Dedifferentiated amniotic fluid mesenchymal stem cell (primary cell): ENCODE measurements around the gene TEX19.
A peak's percentile ranks its signal among the peaks of the same experiment; 100 is the strongest.

Source experiments
- DNase-seq: peaks from one replicate; pipeline ENCODE4 v3.0.0-alpha.2; 2016; ENCODE audit errors: extremely low spot score

TEX19 gene

DNA sequence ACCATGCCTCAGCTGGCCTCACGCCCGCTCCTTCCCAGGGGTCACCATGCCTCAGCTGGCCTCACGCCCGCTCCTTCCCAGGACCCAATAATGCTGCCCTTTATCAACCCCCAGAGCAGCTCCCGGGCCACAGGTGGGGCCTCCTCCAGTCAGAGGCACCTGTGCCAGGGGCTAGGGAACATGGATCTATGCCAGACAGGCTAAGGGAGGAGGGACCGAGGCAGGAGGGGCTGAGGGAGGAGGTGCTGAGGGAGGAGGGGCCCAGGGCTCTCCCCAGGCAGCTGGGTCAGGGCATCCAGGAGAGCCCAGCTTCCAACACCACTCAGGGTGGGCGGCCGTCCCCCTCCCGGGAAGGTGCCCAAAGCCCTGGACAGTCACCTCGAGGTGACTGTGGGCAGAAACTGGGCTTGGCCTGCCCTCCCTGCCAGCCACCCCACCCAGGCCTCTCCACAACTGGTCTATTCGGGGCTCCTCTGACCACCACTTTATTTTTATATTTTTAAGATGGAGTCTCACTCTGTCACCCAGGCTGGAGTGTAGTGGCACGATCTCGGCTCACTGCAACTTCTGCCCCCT, 31.9 kb downstream of the TEX19 start:
- DNase-seq, result no peak

DNA sequence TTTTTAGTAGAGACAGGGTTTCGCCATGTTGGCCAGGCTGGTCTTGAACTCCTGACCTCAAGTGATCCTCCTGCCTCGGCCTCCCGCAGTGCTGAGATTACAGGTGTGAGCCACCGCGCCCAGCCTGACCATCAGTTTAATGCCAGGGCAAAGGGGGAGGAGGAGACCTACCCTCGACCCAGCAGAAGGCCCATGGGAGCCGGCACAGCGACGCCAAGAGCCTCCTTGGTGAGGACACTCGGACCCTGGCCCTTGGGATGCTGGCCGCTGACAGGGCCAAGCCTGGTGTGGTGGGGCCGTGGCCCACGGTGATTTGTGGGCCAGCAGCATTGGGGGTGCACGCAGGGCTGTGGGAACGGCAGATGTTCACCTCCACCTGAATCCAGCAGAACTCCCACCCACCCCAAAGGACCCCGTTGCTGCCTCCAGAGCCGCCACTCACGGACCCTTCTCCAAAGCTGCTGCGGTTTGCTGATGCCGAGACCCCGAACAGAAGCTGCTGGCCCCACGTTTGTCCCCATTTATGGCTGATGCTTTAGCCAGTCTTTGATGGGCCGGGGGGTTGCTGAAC, 32.5 kb downstream of the TEX19 start:
- DNase-seq, result no peak

DNA sequence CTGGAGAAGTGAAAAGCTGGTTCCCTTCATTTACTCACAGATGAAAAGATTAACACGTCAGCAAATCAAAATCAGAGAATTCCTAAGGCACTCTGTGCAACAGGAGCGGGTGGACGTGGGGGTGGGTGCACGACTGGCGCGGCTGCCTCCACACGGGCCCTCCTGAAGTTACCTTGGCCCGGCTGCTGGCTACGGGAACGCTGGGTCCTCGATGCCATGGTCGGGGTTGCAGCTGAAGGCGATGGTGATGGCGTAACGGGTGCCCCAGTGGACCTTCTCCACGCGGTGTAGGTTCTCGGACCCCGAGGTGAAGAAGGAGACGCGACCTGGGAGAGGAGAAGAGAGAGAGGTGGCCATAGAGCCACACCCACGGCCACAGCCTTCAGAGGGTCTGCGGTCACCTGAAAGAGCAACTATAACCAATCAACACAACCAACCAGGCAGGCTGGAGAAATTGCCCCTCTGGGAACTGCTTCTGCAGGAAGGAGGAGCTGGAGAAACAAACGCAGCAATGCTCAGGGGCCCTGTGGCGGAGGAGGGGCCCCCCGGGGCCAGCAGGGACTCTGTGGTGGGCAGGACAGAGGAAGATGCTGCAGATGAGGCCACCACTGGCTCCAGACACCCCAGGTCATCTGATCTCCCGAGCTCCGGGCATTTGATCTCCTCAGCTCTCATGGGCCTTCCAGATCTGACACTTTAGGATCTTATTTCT, 33.3 kb downstream of the TEX19 start:
- DNase-seq, result no peak

DNA sequence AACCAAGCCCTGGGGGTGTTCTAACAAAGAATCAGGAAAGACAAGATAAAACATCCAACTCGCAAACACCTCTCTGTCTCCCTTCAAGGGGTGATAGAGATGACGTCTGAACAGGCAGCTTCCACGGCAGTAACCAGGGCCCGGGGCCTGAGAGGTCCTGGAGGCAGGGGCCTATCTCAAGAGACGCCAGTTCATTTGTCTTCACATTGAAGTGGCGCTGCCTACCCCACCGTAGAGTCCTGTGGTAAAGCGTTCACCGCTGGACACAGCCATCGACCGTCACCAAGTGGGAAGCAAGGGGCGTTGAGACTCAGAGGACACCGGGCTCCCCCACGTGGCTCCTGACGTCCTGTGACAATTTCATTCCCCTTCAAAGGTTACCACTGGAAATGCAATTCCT, 33.9 kb downstream of the TEX19 start:
- no peak for DNase-seq

DNA sequence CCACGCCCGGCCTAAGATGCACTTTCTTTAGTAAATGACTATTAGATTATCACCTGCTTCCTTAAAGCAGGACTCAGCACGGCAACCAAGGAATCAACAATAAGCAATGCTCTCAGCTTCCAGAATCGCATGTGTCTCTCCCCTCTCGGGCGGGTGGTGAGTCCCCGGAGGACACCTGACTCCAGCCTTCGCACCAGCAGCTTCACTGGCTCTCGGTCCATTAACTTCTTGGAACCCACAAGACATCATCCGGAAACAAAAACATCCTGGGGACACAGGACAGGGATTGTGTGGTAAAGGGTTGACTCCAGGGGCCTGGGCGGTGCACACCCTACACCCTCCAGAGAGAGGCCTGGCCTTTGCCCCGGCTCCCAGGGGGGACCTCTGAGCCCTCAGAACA, 35.2 kb downstream of the TEX19 start:
- no peak for DNase-seq

DNA sequence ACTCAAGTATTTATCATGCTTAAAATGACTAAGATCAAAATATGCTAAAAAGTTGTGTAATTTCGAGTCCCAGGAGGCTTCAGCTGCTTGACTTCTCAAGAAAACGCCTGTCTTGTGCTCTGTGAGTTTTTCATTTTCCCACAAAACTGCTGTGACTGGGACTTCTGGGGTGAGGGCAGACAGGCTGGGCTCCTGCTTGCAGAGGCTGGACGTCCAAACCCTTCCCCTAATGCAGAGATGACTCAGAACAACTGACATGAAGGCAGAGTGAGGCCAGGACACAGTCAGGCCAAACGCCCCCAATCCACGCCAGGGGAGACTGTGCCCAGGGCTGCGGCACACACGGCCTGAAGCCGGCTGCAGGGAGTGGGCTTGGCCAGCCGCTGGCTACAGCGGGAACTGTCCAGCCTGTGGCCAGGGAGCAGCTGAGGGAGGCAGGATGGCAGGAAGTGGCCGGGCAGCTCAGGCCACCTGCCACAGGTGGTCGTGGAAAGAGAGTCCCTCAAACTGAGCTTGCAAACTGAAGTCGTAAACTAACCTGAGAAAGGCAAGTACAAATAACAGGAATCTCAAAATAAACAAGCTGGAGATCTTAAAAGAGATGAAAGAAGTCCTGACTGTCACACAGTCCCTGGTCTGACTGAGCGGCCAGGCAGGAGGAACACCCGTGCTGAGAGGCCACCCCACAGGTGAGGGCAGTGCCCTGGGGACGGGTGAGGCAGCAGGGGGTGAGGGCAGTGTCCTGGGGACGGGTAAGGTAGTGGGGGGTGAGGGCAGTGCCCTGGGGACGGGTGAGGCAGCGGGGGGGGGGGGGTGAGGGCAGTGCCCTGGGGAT, 37.8 kb downstream of the TEX19 start:
- peak; percentile 86 for DNase-seq

DNA sequence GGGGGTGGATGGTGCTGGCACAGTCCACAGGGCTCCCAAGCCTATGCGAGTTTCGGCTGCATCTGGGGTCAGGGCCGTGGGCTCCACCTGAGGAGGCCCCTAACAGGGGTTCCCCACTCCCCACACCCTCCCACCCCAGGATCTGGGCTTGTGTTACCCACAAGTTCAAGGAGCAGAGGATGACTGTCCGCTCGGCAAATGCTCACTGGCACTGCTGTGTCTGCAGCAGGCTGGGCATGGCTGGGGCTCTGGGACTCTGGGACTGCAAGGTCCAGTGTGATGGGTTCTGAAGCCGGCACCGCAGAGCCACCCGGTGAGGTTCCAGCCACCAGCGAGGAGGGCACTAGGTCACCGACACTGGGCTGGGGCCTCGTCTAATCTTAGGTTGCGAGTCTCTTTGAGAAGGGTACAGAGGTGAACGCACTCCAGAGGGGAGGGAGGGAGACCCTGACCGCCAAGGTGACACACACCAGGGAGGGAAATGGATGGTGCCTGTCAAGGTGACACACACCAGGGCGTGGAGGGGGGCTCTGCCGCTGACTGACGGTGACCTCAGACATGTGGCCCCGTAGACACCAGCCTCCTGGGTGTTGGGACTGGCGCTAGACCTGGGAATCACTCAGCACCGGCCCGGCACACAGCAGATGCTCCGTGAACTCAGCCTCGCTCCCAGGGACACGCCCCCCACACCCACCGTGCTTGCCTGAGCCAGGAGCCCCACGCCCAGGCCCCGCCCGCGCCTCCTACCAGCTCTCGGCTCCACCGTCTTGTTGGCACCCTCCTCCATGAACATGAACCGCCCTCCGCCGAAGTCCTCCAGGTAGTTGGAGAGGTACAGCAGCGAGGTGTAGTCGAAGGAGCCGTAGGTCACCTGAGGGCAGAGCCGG, 38.6 kb downstream of the TEX19 start:
- no peak for DNase-seq

DNA sequence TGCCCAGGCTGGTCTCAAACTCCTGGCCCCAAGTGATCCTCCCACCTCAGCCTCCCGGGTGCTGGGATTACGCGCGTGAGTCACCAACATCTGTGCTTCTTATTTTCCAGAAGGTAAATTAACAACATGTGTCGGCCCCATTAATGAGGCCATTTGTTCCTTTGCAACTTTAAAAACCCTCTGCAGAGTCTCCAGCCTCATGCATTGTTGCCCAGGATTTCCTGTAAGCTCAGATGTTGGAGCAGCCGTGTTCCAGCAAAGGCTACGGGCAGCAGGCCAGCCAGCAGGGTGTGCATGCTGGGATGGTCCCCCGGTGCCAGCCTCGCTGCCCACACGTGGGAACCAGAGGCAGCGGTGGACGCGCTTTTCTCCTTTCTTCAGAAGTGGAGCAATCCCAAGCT, 40.0 kb downstream of the TEX19 start:
- DNase-seq, result peak; percentile 59

DNA sequence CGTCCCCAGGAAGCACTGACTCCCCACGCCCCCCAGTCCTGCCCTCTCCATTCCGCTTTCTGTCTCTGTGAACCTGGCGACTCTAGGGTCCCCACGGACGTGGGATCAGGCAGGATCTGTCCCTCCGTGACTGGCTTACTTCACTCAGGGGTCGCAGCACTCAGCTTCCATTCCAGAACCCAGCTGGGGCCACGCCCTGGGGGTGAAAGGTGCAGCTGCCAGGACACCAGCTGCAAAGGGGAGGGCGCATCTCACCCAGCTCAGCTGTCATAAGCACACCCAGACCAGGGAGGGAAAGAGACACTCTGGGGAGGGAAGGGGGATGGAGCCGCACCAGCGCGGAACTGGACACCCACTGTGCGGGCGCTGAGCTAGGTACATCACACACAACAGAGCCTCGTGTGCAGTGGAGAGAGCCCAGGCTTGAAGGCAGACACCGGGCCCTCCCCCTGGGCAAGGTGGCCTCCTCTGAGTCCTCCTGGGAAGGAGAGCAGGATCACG, 40.6 kb downstream of the TEX19 start:
- DNase-seq, result no peak

DNA sequence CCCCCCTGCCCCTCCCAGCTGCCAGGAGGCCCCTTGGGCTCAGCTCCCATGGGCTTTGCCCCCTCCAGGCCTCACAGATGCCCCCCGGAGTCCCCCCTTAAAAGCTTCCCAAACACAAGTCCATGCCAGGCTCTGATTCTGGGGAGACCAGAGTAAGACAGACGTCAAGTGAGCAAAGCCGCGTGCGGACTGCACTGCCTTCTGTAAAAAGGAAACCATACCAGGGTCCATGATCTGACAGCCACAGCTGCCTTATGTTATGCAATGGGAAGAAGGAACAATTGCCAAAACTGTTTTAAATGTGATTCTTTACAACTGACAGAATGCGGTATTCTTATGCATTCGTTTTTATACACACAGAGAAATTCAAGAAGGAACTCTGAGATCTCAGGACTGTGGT, 41.2 kb downstream of the TEX19 start:
- DNase-seq, result no peak

DNA sequence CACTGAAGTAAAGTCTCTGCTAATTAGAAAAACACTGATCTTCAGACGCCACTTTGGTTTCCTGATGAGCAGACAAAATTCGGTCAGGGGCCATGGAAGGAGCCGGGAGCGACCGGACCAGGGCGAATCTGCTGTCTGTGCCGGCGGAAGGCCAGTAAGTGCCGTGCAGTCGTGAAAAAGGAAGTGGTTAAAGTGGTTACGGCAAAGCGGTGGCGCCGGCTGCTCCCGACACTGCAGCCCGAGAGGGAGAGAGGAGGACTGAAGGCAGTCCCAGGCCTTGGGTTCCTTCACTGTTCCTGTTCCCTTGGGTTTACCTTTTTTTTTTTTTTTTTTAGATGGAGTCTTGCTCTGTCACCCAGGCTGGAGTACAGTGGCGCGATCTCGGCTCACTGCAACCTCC, 41.8 kb downstream of the TEX19 start:
- DNase-seq, result no peak

DNA sequence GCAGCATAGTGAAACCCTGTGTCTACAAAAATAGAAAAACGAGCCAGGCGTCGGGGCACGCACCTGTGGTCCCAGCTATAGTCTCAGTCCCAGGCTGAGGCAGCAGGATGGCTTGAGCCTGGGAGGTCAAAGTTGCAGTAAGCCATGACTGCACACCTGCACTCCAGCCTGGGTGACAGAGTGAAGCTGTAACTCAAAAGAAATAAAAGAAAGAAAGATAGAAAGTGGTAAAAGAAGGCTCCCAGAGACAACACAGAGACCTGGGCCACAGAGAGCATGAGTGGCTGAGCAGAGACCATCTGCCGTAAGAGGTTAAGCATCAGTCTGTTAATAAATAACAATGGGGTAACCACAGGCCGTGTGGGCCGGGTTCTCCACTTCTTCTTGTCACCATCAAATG, 43.8 kb downstream of the TEX19 start:
- no peak for DNase-seq

DNA sequence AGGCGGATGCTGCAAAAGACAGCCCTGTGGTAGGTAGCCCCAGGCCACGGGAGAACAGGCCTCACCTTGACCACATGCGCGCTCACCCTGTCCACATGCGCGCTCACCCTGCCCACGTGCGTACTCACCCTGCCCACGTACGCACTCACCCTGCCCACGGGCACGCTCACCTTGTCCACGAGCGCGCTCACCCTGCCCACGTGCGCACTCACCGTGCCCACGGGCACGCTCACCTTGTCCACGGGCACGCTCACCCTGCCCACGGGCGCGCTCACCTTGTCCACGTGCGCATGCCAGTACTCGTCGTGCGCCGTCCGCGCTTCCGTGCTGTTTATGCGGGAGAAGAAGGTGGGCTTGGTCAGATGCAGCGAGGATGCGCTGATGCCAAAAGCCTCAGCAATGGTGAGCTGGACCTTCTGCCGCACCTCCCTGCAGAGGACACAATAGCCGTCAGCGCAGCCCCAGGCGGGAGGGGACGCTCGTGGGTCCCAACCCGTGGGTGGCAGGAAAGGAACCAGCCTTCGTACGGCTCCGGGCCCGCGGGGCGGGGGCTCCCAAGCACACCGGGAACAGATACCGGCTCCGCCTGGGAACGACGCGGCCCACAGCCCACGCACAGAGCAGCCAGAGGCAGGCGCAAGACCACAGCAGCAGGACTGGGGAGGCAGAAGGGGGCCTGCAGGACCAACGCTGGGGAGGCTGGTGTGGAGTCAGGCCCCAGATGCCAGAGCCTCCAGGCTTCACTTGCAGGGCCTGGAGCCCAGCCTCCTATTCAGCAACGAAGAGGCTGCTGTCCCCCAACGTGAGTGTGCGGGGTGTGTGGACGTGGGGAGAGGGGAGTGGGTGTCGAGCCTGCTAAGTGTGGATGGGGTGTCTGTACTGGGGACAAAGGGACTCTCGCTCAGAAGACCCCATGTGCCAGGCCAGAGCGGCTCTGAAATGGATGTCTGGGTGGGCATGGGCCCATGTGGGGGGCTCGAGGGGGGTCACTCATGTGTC, 44.9 kb downstream of the TEX19 start:
- no peak for DNase-seq

DNA sequence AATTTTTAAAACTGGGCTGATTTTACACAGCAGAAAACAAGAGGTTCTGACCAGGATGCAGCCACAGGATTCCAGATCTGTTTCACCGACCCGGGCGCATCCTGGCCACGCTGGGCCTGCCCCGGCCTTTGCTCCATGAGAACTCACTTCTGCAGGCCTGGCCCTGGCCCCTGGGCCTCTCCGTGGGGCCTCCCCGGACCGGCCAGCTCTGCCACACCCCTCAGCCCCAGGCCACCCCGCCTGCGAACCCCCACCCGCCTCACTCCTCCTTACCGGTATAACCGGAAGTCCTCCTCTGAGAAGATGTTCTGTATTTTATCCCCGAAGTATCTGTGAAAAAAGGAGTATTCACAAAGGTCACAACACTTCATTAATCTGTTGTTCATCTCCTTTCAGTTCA, 46.0 kb downstream of the TEX19 start:
- DNase-seq, result no peak

DNA sequence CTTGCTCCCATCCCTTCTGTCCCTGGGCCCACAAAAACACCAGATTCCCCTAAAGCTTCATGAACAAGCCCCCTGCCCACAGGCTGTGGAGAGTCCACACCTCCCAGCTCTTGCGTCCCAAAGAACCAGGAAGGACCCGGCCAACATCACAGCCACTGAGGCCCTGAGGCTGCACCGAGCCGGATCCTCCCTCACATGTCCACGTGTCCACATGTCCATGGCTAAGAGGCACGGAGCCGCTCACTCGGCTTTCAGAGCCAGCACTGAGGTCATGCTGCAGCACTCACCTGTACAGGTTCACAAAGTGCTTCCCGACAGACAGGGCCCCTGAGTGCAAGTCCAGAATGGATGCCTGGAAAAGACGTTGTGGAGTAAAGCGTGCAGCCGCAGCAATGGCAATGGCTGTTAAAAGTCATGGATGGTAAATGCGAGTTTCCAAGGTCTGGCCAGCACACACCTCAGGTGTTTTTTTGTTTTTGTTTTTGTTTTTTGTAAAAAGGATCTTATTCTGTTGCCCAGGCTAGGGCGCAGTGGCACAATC, 47.2 kb downstream of the TEX19 start:
- no peak for DNase-seq

DNA sequence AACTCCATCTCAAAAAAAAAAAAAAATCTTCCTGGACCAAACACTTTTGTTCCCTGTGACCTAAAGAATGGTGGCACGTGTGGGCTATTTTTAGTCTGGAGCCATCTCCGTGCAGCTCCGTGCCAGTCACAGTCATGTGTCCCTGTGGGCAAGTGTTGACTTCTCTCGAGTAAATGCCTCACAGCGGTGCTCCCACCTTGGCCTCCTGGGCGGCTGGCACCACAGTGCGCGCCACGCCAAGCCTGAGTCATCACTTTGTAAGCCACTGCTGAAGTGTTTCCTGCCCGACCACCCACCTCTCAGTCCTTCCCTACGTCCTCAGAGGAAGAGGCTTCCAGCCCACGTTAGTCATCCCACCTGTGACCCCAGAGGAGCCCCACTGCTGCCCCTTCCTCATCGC, 48.2 kb downstream of the TEX19 start:
- no peak for DNase-seq

DNA sequence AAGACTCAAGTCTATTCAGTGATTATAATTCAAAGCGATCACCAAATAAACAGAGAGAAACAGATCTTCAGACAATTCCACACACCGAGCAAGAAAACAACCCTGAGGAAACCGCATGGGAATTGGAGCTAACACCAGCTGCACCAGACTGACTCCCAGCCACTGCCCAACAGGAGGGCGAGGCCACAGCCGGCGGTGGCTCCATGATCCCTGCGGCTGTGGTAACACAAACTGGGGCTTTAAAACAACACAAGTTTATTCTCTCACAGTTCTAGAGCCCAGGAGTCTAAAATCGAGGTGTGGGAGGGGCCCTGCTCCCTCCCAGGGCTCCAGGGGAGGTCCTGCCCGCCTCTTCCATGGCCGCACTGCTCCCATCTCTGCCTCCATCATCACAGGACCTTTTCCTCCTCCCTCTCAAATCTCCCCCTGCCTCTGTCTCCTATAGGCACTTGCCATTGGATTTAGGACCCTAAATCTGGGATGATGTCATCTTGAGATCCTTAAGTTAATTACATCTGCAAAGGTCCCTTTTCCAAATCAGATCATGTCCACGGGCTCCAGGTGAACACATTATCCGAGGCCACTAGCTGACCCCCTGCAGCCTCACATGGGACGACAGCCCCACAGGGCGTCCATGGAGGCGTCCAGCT, 49.4 kb downstream of the TEX19 start:
- DNase-seq, result no peak

DNA sequence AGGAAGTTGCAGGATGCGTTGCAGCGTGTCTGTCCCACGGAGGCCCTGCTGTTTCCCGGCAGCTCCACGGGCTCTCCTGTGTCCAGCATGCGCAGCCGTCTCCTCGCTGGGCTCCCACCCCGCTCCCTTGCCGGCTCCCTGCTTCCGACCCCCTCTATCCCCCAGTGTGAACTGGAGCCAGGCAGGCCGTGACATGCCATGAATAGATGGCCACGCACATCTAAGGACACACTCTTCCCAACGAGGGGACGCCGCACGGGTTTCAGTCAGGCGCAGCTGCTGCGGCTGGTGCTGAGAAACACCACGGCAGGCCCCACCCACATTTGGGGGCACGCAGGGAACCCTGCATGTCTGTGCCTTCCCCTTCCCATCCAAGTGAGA, 49.9 kb downstream of the TEX19 start:
- no peak for DNase-seq

DNA sequence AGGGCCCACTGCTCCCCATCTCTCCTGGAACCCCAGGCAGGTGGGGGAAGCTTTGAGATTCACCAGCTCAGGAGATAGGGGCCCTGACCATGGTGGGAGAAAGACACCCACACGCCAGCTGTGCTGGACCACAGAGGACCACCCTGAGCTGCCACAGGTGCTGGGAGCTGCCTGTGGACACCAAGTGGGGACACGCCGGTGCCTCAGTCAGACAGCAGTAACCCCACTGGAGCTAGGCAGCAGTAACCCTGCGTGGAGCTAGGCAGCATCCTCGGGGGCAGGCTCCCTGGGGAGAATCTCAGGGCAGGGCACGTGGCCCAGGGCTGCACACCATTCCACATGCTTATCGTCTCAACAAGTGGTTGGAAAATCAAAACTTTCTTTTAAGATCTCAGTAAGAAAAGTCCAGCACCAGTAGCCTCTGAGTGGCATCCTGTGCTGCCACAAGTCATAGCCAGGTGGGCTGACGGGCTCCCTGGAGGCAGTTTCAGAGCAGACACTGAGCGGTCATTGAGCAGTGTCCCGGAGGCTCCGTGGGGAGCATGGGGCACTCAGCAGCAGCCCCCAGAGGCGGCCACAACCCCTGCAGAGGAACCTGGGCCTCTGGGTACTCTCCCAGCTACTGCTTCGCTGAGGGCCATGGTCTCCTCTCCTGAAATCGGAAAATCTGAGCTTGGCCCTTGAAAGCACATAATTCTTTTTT, 51.1 kb downstream of the TEX19 start:
- no peak for DNase-seq
